Panc1 (cell line): ENCODE measurements around the gene DAAM2. TPM values are rescaled to one million over a fixed set of nuclear protein-coding genes. Genes with fewer than 3 reads are reported as not detected.

Source experiments
- ATAC-seq: fragments of 200-7000 bp; cut with Tn5 transposase; 2 replicates; pipeline ENCODE4 v1.9.1; 2020; ENCODE audit warnings: mild to moderate bottlenecking, moderate library complexity
- BruUV-seq: library from RNA; stranded (reverse); fragments of 400-500 nt; replicated peaks from 2 replicates; lab custom pipeline; 2021; lab: Mats Ljungman, UMichigan
- CTCF ChIA-PET: fragments of 300-600 bp; sonication (Branson Sonifier 250); formaldehyde crosslinking; loops from one replicate; lab custom pipeline; 2022; ENCODE audit warnings: antibody characterized with exemption; lab: Charles Lee
- POLR2A ChIA-PET: fragments of 300-600 bp; sonication (Branson Sonifier 250); formaldehyde crosslinking; loops from one replicate; lab custom pipeline; 2022; ENCODE audit warnings: antibody characterized with exemption; lab: Charles Lee
- DNase-seq: peaks from one replicate; pipeline ENCODE4 v3.0.0-alpha.2; 2010; ENCODE audit warnings: low read depth, low spot score
- H3K27ac ChIP-seq: 2 replicates; pipeline ENCODE4 v1.5.1; 2011; ENCODE audit warnings: mild to moderate bottlenecking, low read length, inconsistent platforms
- H3K27me3 ChIP-seq: fragments of 200-500 bp; sonication (Bioruptor generic); 2 replicates; pipeline ENCODE4 v1.6.0; 2014; ENCODE audit warnings: low read length, inconsistent platforms; ENCODE audit not compliant: control insufficient read depth, insufficient read depth
- H3K36me3 ChIP-seq: fragments of 200-500 bp; sonication (Bioruptor generic); 2 replicates; pipeline ENCODE4 v1.5.1; 2014; ENCODE audit warnings: inconsistent platforms, mild to moderate bottlenecking, low read length, moderate library complexity; ENCODE audit not compliant: control insufficient read depth, insufficient read depth
- H3K4me1 ChIP-seq: 2 replicates; pipeline ENCODE4 v1.5.1; 2011; ENCODE audit warnings: inconsistent platforms, mild to moderate bottlenecking, low read length, moderate library complexity; ENCODE audit not compliant: control insufficient read depth, insufficient read depth
- H3K4me3 ChIP-seq, 2 experiments: 2 replicates each; pipeline ENCODE4 v1.5.1; 2011 to 2012; ENCODE audit warnings: low read depth in 2 of 2, low read length in 2 of 2, mild to moderate bottlenecking in 2 of 2, inconsistent platforms in 1 of 2, moderate library complexity in 1 of 2
- H3K9me3 ChIP-seq: fragments of 200-500 bp; sonication (Bioruptor generic); 2 replicates; pipeline ENCODE4 v1.5.1; 2014; ENCODE audit warnings: low read depth, mild to moderate bottlenecking, inconsistent platforms, low read length, moderate library complexity; ENCODE audit not compliant: control insufficient read depth, insufficient read depth
- POLR2AphosphoS5 ChIP-seq: IDR thresholded peaks from 2 replicates; pipeline ENCODE4 v1.6.1; 2012; ENCODE audit warnings: mild to moderate bottlenecking, low read depth, low read length, moderate library complexity
- SIN3A ChIP-seq: IDR thresholded peaks from 2 replicates; pipeline ENCODE4 v1.6.1; 2012; ENCODE audit warnings: low read depth, mild to moderate bottlenecking, low read length, moderate library complexity, borderline replicate concordance; ENCODE audit not compliant: insufficient read depth
- TCF7L2 ChIP-seq: IDR thresholded peaks from 2 replicates; pipeline ENCODE4 v1.6.1; 2011; ENCODE audit warnings: mild to moderate bottlenecking, low read depth, low read length, inconsistent platforms
- in situ Hi-C: cut with HindIII; loops from 2 replicates; pipeline ENCODE4 v1.10.0; 2016; ENCODE audit warnings: low sequenced_read_pairs, low pct_unique_long_range_greater_than_20kb
- intact Hi-C: fragments of 100-400 bp; cut with micrococcal nuclease; formaldehyde crosslinking; loops from one replicate; pipeline ENCODE4 v1.10.0; 2022; ENCODE audit not compliant: unreplicated experiment
- total RNA-seq: library from RNA; stranded (reverse); gene quantifications from one replicate; pipeline ENCODE4 v1.2.1, GENCODE V29; 2021; ENCODE audit not compliant: unreplicated experiment
- TF ChIP-seq, protein P1 (sequence below): fragments of 450-650 bp; IDR thresholded peaks from 2 replicates; pipeline ENCODE4 v1.5.1; 2017; ENCODE audit warnings: mild to moderate bottlenecking
- TF ChIP-seq, protein P2 (sequence below), 2 experiments: IDR thresholded peaks; 2 replicates each; pipeline ENCODE4 v1.6.1; 2011 to 2012; ENCODE audit warnings: low read depth in 2 of 2, control low read depth in 1 of 2, low read length in 1 of 2, mild to moderate bottlenecking in 1 of 2, moderate library complexity in 1 of 2; ENCODE audit not compliant: insufficient read depth in 1 of 2

Gene DAAM2
- total RNA-seq, 1 experiment from 2014 or later = not detected

DNA sequence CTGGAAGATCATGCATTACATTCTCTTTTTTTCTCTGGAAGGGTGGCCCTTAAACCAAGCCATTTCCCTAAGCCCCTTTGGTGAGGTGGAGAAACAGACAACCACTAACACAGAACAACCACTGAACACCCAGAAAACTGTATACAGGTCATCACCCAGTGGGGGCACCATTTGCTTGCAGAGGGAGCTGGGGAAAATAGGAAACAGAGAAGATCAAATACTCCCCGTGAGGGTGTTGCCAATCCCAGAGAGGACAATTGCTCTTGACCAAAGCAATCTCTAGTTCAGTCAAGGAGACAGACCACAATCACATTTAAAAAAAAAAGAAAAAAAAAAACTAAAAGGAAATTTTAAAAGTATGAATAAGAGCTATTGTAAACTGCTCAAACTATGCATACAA, 865 bp upstream of the DAAM2 start:
- no peak for ATAC-seq

DNA sequence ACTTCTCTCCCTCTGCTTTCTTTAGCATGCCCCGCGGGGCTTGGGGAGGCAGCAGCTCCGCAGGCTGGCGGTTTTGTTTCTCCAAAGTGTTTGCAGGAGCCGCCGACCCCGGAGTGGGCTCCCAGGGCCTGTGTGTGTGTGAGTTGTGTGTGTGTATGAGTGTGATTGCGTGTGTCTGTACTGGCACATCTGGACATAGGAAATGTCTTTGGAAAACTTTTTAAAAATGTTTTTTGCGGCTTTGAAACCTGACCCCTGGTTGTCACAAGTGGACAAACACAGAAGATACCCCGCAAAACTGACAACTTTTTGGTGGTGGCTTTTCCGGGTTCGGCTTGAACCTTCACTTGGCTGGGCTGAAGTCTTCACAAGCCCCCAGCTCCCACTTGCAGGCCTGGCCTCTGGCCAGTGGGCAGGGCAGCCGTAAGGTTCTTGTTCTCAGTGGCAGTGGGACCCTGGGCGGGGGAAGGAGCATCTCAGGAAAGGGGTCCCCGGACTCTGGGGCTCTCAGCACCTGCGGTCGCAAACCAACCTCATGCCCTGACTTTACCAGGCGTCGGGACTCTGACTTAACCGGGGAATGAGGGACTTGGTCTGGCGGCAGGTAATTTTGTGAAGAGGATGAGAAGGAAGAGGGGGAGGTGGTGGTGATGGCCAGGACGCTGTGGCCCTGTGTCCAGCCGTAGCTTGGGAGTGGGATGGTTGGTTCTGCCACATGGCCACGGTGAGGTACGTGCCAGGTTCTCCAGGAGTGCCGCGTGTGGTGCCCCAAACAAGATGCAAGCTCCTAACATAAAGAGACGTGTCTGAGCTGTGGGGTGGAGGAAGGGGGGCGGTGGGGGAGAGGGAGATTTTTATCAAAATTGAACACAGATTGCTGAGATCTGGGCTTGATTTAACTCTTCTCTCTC, 619 bp downstream of the DAAM2 start:
- BruUV-seq = no TSS peak
- intact Hi-C loops (no loop called here), in situ Hi-C loops (no loop called here)
- H3K27ac ChIP-seq = no peak overlapping the region
- CTCF ChIA-PET = no interaction called here
- H3K36me3 ChIP-seq = no peaks in the 10 kb centered on the region
- no peaks in the 10 kb centered on the region for H3K9me3 ChIP-seq
- H3K4me3 ChIP-seq = peak overlapping the region; percentile 20 to 30; a peak in 3 of 4 replicates
- H3K4me1 ChIP-seq = no peaks in the 10 kb centered on the region; the same call in 1 of the 2 replicates
- TF ChIP-seq, protein P1, sequence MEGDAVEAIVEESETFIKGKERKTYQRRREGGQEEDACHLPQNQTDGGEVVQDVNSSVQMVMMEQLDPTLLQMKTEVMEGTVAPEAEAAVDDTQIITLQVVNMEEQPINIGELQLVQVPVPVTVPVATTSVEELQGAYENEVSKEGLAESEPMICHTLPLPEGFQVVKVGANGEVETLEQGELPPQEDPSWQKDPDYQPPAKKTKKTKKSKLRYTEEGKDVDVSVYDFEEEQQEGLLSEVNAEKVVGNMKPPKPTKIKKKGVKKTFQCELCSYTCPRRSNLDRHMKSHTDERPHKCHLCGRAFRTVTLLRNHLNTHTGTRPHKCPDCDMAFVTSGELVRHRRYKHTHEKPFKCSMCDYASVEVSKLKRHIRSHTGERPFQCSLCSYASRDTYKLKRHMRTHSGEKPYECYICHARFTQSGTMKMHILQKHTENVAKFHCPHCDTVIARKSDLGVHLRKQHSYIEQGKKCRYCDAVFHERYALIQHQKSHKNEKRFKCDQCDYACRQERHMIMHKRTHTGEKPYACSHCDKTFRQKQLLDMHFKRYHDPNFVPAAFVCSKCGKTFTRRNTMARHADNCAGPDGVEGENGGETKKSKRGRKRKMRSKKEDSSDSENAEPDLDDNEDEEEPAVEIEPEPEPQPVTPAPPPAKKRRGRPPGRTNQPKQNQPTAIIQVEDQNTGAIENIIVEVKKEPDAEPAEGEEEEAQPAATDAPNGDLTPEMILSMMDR = no peak
- TF ChIP-seq TCF7L2 (no peak), SIN3A (no peak), POLR2AphosphoS5 (no peak)
- peaks cover 19% of the 10 kb centered on the region; the same call in 1 of the 2 replicates for H3K27me3 ChIP-seq
- POLR2A ChIA-PET = no interaction called here
- ATAC-seq = peak; percentile 17; the same call in 1 of the 2 replicates
- no peak for DNase-seq

More for the DNA sequence above, 865 bp upstream of the DAAM2 start:
- no peak overlapping the region for H3K4me3 ChIP-seq
- no peak overlapping the region for H3K27ac ChIP-seq
- no TSS peak for BruUV-seq
- in situ Hi-C loops (no loop called here), intact Hi-C loops (no loop called here)
- no peaks in the 10 kb centered on the region; the same call in 1 of the 2 replicates for H3K4me1 ChIP-seq
- DNase-seq = no peak
- CTCF ChIA-PET = interaction anchor here (0.7 kb wide), 1 partner anchor 793 kb away, joined by 6 read pairs; no protein-coding TSS in a partner anchor
- peaks cover 19% of the 10 kb centered on the region; the same call in 1 of the 2 replicates for H3K27me3 ChIP-seq
- TF ChIP-seq POLR2AphosphoS5 = no peak
- TF ChIP-seq, protein P1 = peak; percentile 30; the same call in 1 of the 2 replicates
- no peak for TF ChIP-seq SIN3A
- TF ChIP-seq TCF7L2 = no peak
- POLR2A ChIA-PET = no interaction called here
- H3K36me3 ChIP-seq = no peaks in the 10 kb centered on the region
- no peaks in the 10 kb centered on the region for H3K9me3 ChIP-seq

DNA sequence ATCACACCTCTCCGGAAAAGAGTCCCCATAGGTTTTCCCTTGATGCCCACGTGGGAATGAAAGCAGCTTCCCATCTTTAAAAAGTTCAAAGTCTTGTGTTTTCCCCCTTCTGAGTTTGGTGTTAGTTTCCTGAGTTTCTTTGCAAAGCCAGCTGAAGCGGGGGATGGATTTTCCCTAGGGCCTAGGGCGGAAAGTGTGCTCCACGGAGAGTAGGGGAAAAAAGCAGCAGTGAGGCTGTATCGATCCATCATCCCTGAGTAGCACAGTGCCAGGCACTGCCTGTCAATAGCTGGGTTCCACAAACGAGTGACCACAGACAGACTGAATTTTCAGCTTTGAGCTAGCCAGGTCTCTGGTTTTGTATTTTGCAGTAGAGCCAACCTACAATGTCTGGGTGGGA, 1.3 kb downstream of the DAAM2 start:
- Histone ChIP-seq H3K4me3 (no peak overlapping the region), H3K27me3 (peaks cover 20% of the 10 kb centered on the region; the same call in 1 of the 2 replicates), H3K4me1 (no peaks in the 10 kb centered on the region; the same call in 1 of the 2 replicates), H3K27ac (no peak overlapping the region), H3K36me3 (no peaks in the 10 kb centered on the region), H3K9me3 (no peaks in the 10 kb centered on the region)
- no peak for ATAC-seq
- ChIA-PET CTCF (no interaction called here), POLR2A (no interaction called here)
- no peak for DNase-seq
- no peak for TF ChIP-seq TCF7L2
- TF ChIP-seq POLR2AphosphoS5 = no peak
- TF ChIP-seq, protein P2, sequence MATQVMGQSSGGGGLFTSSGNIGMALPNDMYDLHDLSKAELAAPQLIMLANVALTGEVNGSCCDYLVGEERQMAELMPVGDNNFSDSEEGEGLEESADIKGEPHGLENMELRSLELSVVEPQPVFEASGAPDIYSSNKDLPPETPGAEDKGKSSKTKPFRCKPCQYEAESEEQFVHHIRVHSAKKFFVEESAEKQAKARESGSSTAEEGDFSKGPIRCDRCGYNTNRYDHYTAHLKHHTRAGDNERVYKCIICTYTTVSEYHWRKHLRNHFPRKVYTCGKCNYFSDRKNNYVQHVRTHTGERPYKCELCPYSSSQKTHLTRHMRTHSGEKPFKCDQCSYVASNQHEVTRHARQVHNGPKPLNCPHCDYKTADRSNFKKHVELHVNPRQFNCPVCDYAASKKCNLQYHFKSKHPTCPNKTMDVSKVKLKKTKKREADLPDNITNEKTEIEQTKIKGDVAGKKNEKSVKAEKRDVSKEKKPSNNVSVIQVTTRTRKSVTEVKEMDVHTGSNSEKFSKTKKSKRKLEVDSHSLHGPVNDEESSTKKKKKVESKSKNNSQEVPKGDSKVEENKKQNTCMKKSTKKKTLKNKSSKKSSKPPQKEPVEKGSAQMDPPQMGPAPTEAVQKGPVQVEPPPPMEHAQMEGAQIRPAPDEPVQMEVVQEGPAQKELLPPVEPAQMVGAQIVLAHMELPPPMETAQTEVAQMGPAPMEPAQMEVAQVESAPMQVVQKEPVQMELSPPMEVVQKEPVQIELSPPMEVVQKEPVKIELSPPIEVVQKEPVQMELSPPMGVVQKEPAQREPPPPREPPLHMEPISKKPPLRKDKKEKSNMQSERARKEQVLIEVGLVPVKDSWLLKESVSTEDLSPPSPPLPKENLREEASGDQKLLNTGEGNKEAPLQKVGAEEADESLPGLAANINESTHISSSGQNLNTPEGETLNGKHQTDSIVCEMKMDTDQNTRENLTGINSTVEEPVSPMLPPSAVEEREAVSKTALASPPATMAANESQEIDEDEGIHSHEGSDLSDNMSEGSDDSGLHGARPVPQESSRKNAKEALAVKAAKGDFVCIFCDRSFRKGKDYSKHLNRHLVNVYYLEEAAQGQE (IDR thresholded peaks at IDR 0.05; ENCODE audit: insufficient read depth in 1 of 2, low read depth in 2 of 2, low read length in 1 of 2) = no peak
- no peak for TF ChIP-seq SIN3A
- TF ChIP-seq, protein P1 = no peak
- intact Hi-C loops = no loop called here
- in situ Hi-C loops = no loop called here
- BruUV-seq = no TSS peak
